ENCODE data around the gene RAD23B.

DNA sequence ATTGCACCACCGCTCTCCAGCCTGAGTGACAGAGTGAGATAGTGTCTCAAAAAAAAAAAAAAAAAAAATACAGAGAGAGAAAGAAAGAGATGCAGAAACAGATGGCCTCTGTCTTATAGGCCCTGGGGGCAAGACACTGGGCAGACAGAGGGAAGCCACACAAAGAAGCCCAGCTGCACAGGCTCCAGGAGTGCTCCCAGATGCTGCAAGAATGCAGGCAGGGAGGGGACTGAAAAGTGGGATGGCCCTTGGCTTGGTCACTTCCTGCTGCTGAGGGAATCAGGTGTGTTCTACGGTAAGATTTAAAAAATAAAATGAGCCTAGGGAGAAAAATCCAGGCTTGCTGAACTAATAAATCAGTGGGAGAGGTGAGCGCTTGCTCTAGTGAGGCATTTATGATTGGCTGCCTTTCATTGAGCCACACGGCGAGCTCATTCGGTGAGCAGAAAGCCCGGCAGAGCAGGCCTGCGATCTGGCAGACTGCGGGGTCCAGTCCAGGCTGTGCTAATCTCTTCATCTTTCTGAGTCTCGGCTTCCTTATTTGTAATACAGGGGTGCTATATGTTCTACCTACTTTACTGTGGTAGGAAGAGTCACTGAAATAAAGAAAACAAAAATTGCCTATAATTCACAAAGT is 80.6 kb downstream of the RAD23B start:
- TF ChIP-seq CTCF (IDR thresholded peaks at IDR 0.05) (no peak), POLR2A (IDR thresholded peaks at IDR 0.05) (no peak), EP300 (IDR thresholded peaks at IDR 0.05) (no peak), POLR2AphosphoS5 (IDR thresholded peaks at IDR 0.05) (no peak)

Measured in stomach (tissue), 4 donors.